Transverse colon (tissue), 4 donors: ENCODE data around the gene RGS6. TPM values are rescaled to one million over a fixed set of nuclear protein-coding genes. Genes with fewer than 3 reads are reported as not detected.

ENCODE experiments used
- DNase-seq: peaks from one replicate; pipeline ENCODE4 v3.0.0-alpha.2; 2019
- H3K27ac ChIP-seq, 4 donors: fragments of 200-600 bp; sonication (generic); 2 replicates each; pipeline ENCODE4 v1.5.1; 2016 to 2018; ENCODE audit warnings: inconsistent platforms in 4 of 4
- H3K27me3 ChIP-seq: fragments of 200-600 bp; sonication (generic); 2 replicates; pipeline ENCODE4 v1.5.1; 2017; ENCODE audit warnings: inconsistent platforms
- H3K36me3 ChIP-seq, 4 donors: fragments of 200-600 bp; sonication (generic); 2 replicates each; pipeline ENCODE4 v1.5.1; 2017 to 2019; ENCODE audit warnings: inconsistent platforms in 4 of 4
- H3K4me1 ChIP-seq, 4 donors: fragments of 200-600 bp; sonication (generic); 2 replicates each; pipeline ENCODE4 v1.5.1; 2017 to 2020; ENCODE audit warnings: inconsistent platforms in 4 of 4
- H3K4me3 ChIP-seq, 4 donors: fragments of 200-600 bp; sonication (generic); 1 replicate in 1 of 4; 2 replicates in 3 of 4; pipeline versions ENCODE4 v1.5.1 to v1.6.1; 2017 to 2019; ENCODE audit warnings: inconsistent platforms in 4 of 4
- H3K9me3 ChIP-seq, 2 donors: fragments of 200-600 bp; sonication (generic); 2 replicates each; pipeline ENCODE4 v1.5.1; 2017 to 2019; ENCODE audit warnings: inconsistent platforms in 2 of 2
- CTCF ChIP-seq, 5 experiments: fragments of 200-600 bp in 3 of 5; fragments of 450-650 bp in 2 of 5; sonication (generic) in 3 of 5; IDR thresholded peaks; 1 replicate in 2 of 5; 2 replicates in 3 of 5; pipeline ENCODE4 v1.5.1; 2016 to 2017; ENCODE audit warnings: antibody characterized with exemption in 5 of 5, inconsistent platforms in 3 of 5, mild to moderate bottlenecking in 2 of 5, moderate library complexity in 1 of 5
- EP300 ChIP-seq: sonication (generic); formaldehyde crosslinking; IDR thresholded peaks from one replicate; pipeline ENCODE4 v1.6.1; 2017; ENCODE audit warnings: antibody characterized with exemption, low read depth
- POLR2A ChIP-seq: fragments of 450-650 bp; IDR thresholded peaks from one replicate; pipeline ENCODE4 v1.6.1; 2016; ENCODE audit warnings: antibody characterized with exemption, mild to moderate bottlenecking, moderate library complexity
- POLR2AphosphoS5 ChIP-seq, 3 donors: sonication (generic); formaldehyde crosslinking; IDR thresholded peaks; one replicate each; pipeline ENCODE4 v1.6.1; 2016; ENCODE audit warnings: antibody characterized with exemption in 3 of 3
- WGBS, 2 donors: methylation state at CpG; one replicate each; pipeline ENCODE4 v1.1.5; 2018; ENCODE audit warnings: low coverage in 1 of 2; 5-methylcytosine and 5-hydroxymethylcytosine counted together
- in situ Hi-C, 4 donors: fragments of 200-750 bp; cut with MboI; loops; one replicate each; pipeline versions ENCODE4 v1.15.0 to v1.15.1; 2017; ENCODE audit warnings: low sequenced_read_pairs in 3 of 4, low pct_ligation_motif_present in 1 of 4, low pct_unique_long_range_greater_than_20kb in 1 of 4
- intact Hi-C: fragments of 100-400 bp; cut with DNase I; formaldehyde crosslinking; loops from one replicate; pipeline ENCODE4 v1.15.1; 2023; ENCODE audit warnings: low total_unique reads
- total RNA-seq, 4 donors: library from RNA; depleted of rRNA; stranded (reverse); fragments of >200 nt; gene quantifications; one replicate each; pipeline ENCODE4 v1.1.0, GENCODE V29; 2016

Gene RGS6
- total RNA-seq, 4 donors from 2014 or later, result 0.41 to 0.48 TPM; not detected in 2

DNA sequence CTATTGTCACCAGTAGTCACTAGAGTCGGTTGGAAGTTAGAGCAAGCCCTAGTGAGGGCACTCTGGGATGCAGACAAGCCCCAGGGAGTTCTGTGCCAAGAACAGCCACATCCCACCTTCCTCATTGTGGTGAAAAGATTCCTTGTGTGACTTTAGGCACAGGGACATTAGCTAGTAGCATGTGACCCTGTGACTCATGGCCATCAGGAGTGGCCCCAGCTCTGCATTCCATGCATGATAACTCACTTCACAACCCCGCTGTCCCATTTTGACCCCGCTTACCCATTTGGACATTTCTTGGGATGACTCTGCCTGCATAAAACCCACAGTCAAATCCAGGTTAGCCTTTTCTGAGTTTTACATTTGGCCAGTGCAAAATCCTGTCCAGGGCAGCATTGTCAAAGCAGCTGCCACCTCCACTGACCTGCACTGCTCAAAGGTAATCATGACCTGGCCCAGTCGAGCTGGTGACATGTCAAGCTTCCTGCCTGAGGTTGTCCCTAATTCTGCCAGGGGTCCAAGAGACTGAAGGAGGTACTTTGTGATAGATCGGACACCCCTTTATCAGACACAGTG is 531.1 kb downstream of the RGS6 start:
- in situ Hi-C loops (no loop called here), intact Hi-C loops (no loop called here)
- no peaks in the 10 kb centered on the region for H3K27me3 ChIP-seq
- no peak for DNase-seq
- no peak overlapping the region for H3K27ac ChIP-seq
- peaks cover 0 to 4% of the 10 kb centered on the region in 2 donors for H3K9me3 ChIP-seq
- WGBS, 2 donors, result 83 to 100% methylated on average over 2 to 5 of the region's 5 CpGs
- TF ChIP-seq CTCF (IDR thresholded peaks at IDR 0.05) (no peak), EP300 (no peak), POLR2A (no peak), POLR2AphosphoS5 (IDR thresholded peaks at IDR 0.05) (no peak)
- H3K4me3 ChIP-seq, result no peak overlapping the region
- H3K36me3 ChIP-seq, result no peaks in the 10 kb centered on the region
- H3K4me1 ChIP-seq, result no peaks in the 10 kb centered on the region

DNA sequence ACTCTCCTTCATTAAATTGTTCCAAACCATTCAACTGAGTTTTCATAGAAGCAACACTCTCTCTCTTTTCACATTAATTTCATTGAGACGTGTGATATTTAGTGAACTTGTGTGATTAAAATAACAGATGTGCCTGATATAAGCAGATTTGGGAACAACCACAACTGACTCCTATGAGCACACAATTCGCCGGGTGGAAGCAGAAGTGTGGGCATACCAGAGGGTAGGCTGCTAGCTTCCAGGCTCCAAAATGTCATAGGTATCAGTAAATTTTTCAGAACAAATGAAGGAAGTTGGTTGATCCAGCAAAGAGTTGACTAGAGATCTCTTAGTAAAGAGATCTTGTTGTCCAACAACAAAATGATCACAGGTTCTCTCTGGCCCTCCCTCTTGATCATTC is 532.0 kb downstream of the RGS6 start:
- no peaks in the 10 kb centered on the region for H3K36me3 ChIP-seq
- TF ChIP-seq POLR2AphosphoS5 (IDR thresholded peaks at IDR 0.05) (no peak), EP300 (no peak), POLR2A (no peak), CTCF (IDR thresholded peaks at IDR 0.05) (no peak)
- H3K4me1 ChIP-seq, result no peaks in the 10 kb centered on the region
- no peak overlapping the region for H3K27ac ChIP-seq
- no peaks in the 10 kb centered on the region for H3K27me3 ChIP-seq
- intact Hi-C loops (no loop called here), in situ Hi-C loops (no loop called here)
- no peak overlapping the region for H3K4me3 ChIP-seq
- DNase-seq, result no peak
- 55 to 85% methylated on average over 2 to 3 of the region's 3 CpGs for WGBS, 2 donors
- peaks cover 0 to 4% of the 10 kb centered on the region in 2 donors for H3K9me3 ChIP-seq

DNA sequence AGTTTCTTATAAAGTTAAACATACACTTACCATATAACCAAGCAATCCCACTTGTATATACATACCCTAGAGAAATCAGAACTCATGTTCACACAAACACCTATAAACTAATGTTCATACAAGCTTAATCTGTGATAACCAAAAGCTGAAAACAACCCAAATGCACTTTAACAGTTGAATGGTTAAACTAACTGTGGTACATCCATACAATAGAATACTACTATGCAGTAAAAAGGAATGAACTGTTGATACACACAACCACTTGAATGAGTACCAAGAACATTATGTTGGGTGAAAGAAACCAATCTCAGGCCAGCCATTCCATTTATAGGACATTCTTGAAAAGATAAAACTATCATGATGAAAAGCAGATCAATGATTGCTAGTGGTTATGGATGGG is 534.1 kb downstream of the RGS6 start:
- intact Hi-C loops, result no loop called here

GRCh38 chr14:72471346-72471745 is 539.1 kb downstream of the RGS6 start:
- DNase-seq, result no peak
- Histone ChIP-seq H3K4me1 (no peaks in the 10 kb centered on the region), H3K36me3 (no peaks in the 10 kb centered on the region), H3K27ac (no peak overlapping the region), H3K9me3 (no peaks in the 10 kb centered on the region), H3K4me3 (no peak overlapping the region), H3K27me3 (no peaks in the 10 kb centered on the region)
- 88% methylated on average over 6 of the region's 6 CpGs; no CpG with 5 or more reads in 1 of the 2 donors for WGBS, 2 donors
- intact Hi-C loops (no loop called here), in situ Hi-C loops (no loop called here)
- TF ChIP-seq CTCF (IDR thresholded peaks at IDR 0.05) (no peak), POLR2A (no peak), POLR2AphosphoS5 (IDR thresholded peaks at IDR 0.05) (no peak), EP300 (no peak)

More for the DNA sequence above, 534.1 kb downstream of the RGS6 start:
- Histone ChIP-seq H3K27me3 (no peaks in the 10 kb centered on the region), H3K27ac (no peak overlapping the region), H3K4me1 (no peaks in the 10 kb centered on the region), H3K4me3 (no peak overlapping the region), H3K9me3 (peaks cover 0 to 4% of the 10 kb centered on the region in 2 donors), H3K36me3 (no peaks in the 10 kb centered on the region)
- DNase-seq, result no peak
- no peak for TF ChIP-seq POLR2AphosphoS5 (IDR thresholded peaks at IDR 0.05)
- TF ChIP-seq EP300, result no peak
- no peak for TF ChIP-seq POLR2A
- TF ChIP-seq CTCF (IDR thresholded peaks at IDR 0.05), result no peak
- in situ Hi-C loops, result no loop called here
